Karpas-422 (cell line): ENCODE data around the gene LILRB3. TPM values are rescaled to one million over a fixed set of nuclear protein-coding genes. Genes with fewer than 3 reads are reported as not detected.
"Not testable (repeated sequence)": the region's sequence is repeated elsewhere in the genome, so short reads cannot be mapped to it uniquely, and the experiment has no call there.

Experiments
- DNase-seq: peaks from one replicate; pipeline ENCODE4 v3.0.0-alpha.2; 2015
- H2AFZ ChIP-seq: fragments of 200-600 bp; sonication (generic); 2 replicates; pipeline ENCODE4 v1.6.1; 2014; ENCODE audit warnings: antibody characterized with exemption, low read length, mixed read lengths
- H3K27ac ChIP-seq: fragments of 200-600 bp; sonication (generic); 2 replicates; pipeline ENCODE4 v1.5.1; 2014; ENCODE audit warnings: mild to moderate bottlenecking, low read length, moderate library complexity
- H3K27me3 ChIP-seq: fragments of 200-600 bp; sonication (generic); 2 replicates; pipeline ENCODE4 v1.6.1; 2014; ENCODE audit warnings: low read length, mixed read lengths
- H3K36me3 ChIP-seq: fragments of 200-600 bp; sonication (generic); 2 replicates; pipeline ENCODE4 v1.6.1; 2014; ENCODE audit warnings: low read length, mixed read lengths; ENCODE audit not compliant: insufficient read depth
- H3K4me1 ChIP-seq: fragments of 200-600 bp; sonication (generic); 2 replicates; pipeline ENCODE4 v1.6.1; 2014; ENCODE audit warnings: mild to moderate bottlenecking, low read length, mixed read lengths
- H3K4me2 ChIP-seq: fragments of 200-600 bp; sonication (generic); 2 replicates; pipeline ENCODE4 v1.6.1; 2014; ENCODE audit warnings: low read length, low read depth, mild to moderate bottlenecking; ENCODE audit not compliant: poor library complexity, severe bottlenecking
- H3K4me3 ChIP-seq: fragments of 200-600 bp; sonication (generic); 2 replicates; pipeline ENCODE4 v1.5.1; 2014; ENCODE audit warnings: mild to moderate bottlenecking, antibody characterized with exemption, low read length, mixed read lengths
- H3K79me2 ChIP-seq: fragments of 200-600 bp; sonication (generic); 2 replicates; pipeline ENCODE4 v1.6.1; 2014; ENCODE audit warnings: mild to moderate bottlenecking, low read length, mixed read lengths
- H3K9ac ChIP-seq: fragments of 200-600 bp; sonication (generic); 2 replicates; pipeline ENCODE4 v1.6.0; 2014; ENCODE audit warnings: low read length
- H3K9me2 ChIP-seq: fragments of 200-600 bp; sonication (generic), shearing (Covaris generic); replicated peaks from 2 replicates; pipeline ENCODE4 v1.6.0; 2014; ENCODE audit warnings: mild to moderate bottlenecking, low read length, moderate library complexity; ENCODE audit not compliant: insufficient read depth
- H3K9me3 ChIP-seq: fragments of 300-700, 200-600 bp; sonication (generic); 2 replicates; pipeline ENCODE4 v1.6.1; 2014; ENCODE audit warnings: low read length, mixed read lengths
- H4K20me1 ChIP-seq: fragments of 200-600 bp; sonication (generic); 2 replicates; pipeline ENCODE4 v1.6.1; 2014; ENCODE audit warnings: mild to moderate bottlenecking, antibody characterized with exemption, low read length, low read depth; ENCODE audit not compliant: insufficient read depth
- total RNA-seq: library from RNA; depleted of rRNA; stranded (reverse); fragments of >200 nt; shearing (Covaris generic); gene quantifications from 2 replicates; pipeline ENCODE4 v1.2.3, GENCODE V29; 2014; ENCODE audit warnings: low replicate concordance

Gene LILRB3
- total RNA-seq, 1 experiment from 2014 or later, result not detected

DNA sequence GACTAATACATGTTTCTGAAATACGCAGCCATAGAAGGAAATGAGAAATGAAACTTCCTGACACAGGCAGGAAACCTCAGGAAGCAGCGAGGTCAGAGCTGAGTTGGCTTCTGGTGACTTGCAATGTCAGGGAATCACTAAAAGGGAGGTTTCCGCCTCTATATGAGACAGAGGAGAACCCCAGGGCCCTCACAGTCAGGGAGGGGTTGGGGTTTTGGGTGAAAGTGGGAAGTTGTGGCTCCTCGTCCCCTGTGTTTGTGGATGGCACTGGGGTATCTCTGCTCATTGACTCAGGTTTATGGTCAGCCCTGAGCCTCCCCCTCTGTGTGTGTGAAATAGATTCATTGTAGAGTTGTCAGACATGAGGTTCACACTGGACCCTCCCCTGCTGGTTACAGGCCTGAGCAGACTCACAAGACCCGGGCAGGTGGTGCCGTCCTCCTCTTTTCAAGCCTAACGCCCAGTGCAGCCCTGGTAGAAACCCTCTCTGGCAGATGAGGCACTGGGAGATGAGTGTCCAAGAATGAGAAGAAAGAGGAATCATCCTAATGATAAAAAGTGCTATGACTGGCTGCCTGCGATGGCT is 25.3 kb upstream of the LILRB3 start:
- no peaks in the 10 kb centered on the region for H4K20me1 ChIP-seq
- H3K9ac ChIP-seq, result no peak overlapping the region
- H3K9me3 ChIP-seq, result no peaks in the 10 kb centered on the region
- DNase-seq, result no peak
- no peak overlapping the region for H3K4me3 ChIP-seq
- H2AFZ ChIP-seq, result no peak overlapping the region
- no peak overlapping the region for H3K27ac ChIP-seq
- no peaks in the 10 kb centered on the region for H3K79me2 ChIP-seq
- no peaks in the 10 kb centered on the region for H3K27me3 ChIP-seq
- H3K9me2 ChIP-seq, result no peaks in the 10 kb centered on the region
- H3K4me1 ChIP-seq, result no peaks in the 10 kb centered on the region
- H3K4me2 ChIP-seq, result no peak overlapping the region
- no peaks in the 10 kb centered on the region for H3K36me3 ChIP-seq

DNA sequence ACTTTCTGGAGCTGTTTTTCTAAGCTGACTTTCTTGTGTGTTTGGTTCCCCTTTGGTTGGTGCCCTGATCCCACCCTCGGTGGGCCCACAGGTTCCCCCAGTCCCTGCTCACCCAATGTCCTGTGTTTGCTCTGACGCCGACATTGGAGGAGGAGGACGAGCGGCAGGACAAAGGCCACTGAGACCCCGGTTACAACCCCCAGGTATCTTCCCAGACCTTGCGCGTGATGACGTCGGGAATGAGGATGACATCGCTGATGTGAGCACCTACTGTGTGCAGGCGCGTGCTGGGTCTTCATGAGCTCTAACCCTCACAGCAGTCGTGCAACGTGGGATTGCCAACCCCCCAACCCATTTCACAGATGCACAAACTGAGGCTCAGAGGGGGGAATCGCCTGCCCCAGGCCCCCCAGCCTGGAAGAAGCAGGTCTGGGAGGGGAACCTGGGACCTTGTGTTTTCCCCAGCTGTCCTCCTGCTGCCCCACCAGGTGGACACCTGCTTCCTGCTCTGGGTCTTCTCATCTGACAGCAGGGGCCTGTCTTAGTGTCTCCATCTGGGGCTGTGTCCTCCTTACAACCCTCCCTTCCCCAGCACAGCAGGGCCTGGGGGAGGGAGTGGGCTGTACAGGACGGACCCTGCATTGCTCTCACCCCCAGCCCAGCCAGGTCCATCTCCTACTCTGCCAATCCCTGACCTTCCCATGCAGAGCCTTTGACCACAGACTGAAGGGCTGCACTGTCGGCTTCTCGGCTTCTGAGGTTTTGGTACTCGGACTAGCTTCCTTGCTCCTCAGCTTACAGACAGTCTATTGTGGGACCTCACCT is 24.5 kb upstream of the LILRB3 start:
- no peak overlapping the region for H3K4me2 ChIP-seq
- H3K9ac ChIP-seq, result no peak overlapping the region
- no peaks in the 10 kb centered on the region for H3K4me1 ChIP-seq
- no peak overlapping the region for H2AFZ ChIP-seq
- no peak overlapping the region for H3K4me3 ChIP-seq
- no peak overlapping the region for H3K27ac ChIP-seq
- no peak for DNase-seq
- no peaks in the 10 kb centered on the region for H3K9me2 ChIP-seq
- H3K79me2 ChIP-seq, result no peaks in the 10 kb centered on the region
- H3K36me3 ChIP-seq, result no peaks in the 10 kb centered on the region
- no peaks in the 10 kb centered on the region for H4K20me1 ChIP-seq
- H3K27me3 ChIP-seq, result no peaks in the 10 kb centered on the region
- H3K9me3 ChIP-seq, result no peaks in the 10 kb centered on the region

DNA sequence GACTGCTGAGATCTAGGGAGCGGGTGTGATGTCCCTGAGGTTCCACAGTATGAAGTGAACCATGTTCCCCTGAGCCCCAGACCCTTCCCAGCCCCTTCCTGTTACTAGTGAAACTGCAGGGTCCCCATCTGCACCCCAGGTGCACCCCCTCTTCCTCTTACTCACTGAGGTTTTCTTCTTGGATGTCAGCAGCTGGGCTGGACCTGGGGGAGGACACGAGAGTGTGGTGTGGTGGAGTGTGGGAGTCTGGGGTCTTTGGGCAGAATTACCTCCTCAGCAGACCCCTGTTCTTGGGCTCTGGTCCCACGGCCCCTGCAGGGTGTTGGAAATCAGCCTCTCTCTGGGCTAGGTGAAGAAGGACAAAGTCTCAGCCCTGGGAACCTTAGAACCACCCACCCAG is 23.1 kb upstream of the LILRB3 start:
- Histone ChIP-seq H3K36me3 (no peaks in the 10 kb centered on the region), H3K27me3 (no peaks in the 10 kb centered on the region), H3K4me2 (no peak overlapping the region), H4K20me1 (no peaks in the 10 kb centered on the region), H2AFZ (no peak overlapping the region), H3K9me2 (no peaks in the 10 kb centered on the region), H3K27ac (no peak overlapping the region), H3K4me1 (no peaks in the 10 kb centered on the region), H3K79me2 (no peaks in the 10 kb centered on the region), H3K4me3 (no peak overlapping the region), H3K9me3 (no peaks in the 10 kb centered on the region), H3K9ac (no peak overlapping the region)
- no peak for DNase-seq

DNA sequence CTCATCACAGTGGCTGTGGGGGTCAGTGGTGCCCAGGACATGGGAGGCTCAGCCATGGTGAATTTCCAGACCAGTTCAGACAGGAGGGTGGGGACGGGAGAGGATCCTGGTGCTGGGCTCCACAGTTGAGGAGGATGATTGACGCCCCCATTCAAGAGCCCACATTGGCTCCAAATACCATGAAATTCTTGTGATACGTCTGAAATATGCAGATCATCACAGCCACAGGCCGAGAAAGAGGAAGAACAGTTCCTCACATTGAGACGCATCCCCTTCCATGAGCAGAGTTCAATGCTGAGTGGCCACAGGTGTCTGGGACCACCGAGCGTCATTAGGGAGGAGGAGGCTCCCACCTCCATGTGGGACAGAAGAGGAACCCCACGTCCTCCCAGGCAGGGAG is 21.0 kb upstream of the LILRB3 start:
- H3K9ac ChIP-seq, H4K20me1 ChIP-seq, H2AFZ ChIP-seq, H3K4me3 ChIP-seq, H3K36me3 ChIP-seq, H3K4me1 ChIP-seq, H3K4me2 ChIP-seq, DNase-seq, H3K9me3 ChIP-seq, H3K79me2 ChIP-seq, H3K9me2 ChIP-seq, H3K27ac ChIP-seq, H3K27me3 ChIP-seq: not testable (repeated sequence)

DNA sequence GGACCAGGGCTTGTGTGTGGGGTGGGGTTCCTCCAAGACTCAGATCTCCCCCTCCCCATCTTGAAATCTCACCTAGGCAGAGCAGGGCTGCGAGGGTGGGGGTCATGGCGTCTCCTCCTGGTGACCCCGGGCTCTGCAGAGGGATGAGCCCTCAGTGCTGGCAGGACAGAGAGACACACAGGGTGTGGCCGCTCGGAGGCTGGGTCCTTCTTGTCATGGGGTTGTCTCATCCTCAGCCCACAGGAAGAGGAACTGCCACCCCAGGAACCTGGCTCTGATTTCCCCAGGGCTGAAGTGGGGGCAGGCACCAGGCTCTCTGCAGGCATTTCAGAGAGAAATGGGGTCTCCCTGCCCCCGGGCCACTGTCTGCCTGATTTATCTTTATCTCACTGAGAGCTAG is 19.8 kb upstream of the LILRB3 start, which contains the start of gene LILRA6:
TSS of gene LILRA6 (minus strand) at position 145 of the 400 bp plus-strand sequence.
- H3K79me2 ChIP-seq, H2AFZ ChIP-seq, H3K27me3 ChIP-seq, H3K4me2 ChIP-seq, H3K4me1 ChIP-seq, H3K9ac ChIP-seq, DNase-seq, H3K27ac ChIP-seq, H3K9me2 ChIP-seq, H3K36me3 ChIP-seq, H3K9me3 ChIP-seq, H4K20me1 ChIP-seq, H3K4me3 ChIP-seq: not testable (repeated sequence)

DNA sequence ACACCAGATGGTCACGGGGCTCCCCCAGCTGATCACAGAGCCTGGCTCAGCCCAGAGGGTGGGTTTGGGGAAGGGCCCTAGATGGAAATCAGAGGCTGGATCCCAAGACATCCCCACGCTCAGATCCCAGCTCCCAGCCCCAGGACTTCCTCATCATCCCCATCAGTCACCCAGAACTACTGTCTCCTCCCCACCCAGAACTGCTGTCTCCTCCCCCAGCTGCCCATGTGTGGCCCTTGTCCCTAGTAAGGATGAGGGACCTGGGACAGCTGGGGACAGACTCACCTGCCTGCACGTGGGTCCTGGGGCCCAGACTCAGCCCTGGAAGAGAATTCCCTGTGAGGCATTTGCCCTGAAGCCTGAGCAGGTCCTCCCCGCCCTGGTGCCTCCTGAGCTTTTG is 19.4 kb upstream of the LILRB3 start:
- H3K79me2 ChIP-seq, H3K36me3 ChIP-seq, H3K27me3 ChIP-seq, H3K9me3 ChIP-seq, DNase-seq, H3K4me1 ChIP-seq, H3K27ac ChIP-seq, H3K9me2 ChIP-seq, H4K20me1 ChIP-seq, H3K4me3 ChIP-seq, H3K4me2 ChIP-seq, H3K9ac ChIP-seq, H2AFZ ChIP-seq: not testable (repeated sequence)

DNA sequence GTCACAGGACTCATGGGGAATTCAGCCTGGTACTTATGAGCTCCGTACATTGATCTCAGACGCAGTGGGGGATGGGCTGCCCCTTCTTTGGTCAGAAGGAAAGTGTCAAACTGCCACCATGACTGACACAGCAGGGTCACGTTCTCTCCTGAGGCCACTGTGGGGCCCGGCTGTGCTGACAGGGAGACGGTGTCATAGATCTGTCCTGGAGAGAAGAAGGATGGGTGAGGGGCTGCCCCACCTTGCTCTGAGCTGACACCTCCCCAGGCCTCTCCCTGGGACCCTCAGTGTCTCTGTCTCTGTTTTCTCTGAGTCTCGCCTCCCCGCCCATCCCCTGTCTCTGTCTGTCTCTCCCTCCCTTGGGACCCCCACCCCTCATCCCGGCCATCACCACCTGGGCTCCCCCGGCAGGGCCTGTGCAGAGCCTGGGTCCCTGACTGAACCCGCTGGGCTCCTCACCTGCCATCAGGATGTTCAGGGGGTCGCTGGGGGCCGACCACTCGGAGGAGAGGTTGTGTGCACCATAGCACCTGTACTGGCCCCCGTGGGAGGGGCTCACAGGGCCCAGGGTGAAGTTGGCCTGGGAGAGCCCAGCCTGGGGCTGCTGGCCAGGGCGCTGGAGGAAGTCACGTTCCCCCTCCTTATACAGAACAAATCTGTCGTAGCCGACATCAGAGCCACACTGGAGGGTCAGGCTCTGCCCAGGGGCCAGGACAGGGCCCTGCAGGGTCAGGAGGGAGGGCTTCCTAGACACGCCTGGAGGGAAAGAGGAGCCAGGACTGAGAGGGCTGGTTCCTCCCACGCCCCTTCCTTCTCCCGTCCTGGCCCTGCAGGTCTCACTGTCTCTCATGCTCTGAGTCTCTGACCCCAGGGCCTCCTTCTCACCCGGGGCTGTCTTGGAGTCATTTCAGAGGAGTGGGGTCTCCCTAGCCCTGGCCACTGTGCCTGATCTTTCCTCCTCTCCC is 17.8 kb upstream of the LILRB3 start:
- not testable (repeated sequence) for H3K9me2 ChIP-seq, H4K20me1 ChIP-seq, H3K9me3 ChIP-seq, H3K27me3 ChIP-seq, H3K9ac ChIP-seq, H2AFZ ChIP-seq, DNase-seq, H3K36me3 ChIP-seq, H3K4me3 ChIP-seq, H3K4me1 ChIP-seq, H3K27ac ChIP-seq, H3K4me2 ChIP-seq, H3K79me2 ChIP-seq
